GM19463 (cell line): Measurements from ENCODE around the gene PRKAA1.
"Not testable (repeated sequence)": the region's sequence is repeated elsewhere in the genome, so short reads cannot be mapped to it uniquely, and the experiment has no call there.

Experiments
- ATAC-seq: cut with Tn5 transposase; IDR thresholded peaks from one replicate; pipeline ENCODE4 v1.9.1; 2021; ENCODE audit warnings: mild to moderate bottlenecking, moderate library complexity; ENCODE audit not compliant: unreplicated experiment

The PRKAA1 gene

DNA sequence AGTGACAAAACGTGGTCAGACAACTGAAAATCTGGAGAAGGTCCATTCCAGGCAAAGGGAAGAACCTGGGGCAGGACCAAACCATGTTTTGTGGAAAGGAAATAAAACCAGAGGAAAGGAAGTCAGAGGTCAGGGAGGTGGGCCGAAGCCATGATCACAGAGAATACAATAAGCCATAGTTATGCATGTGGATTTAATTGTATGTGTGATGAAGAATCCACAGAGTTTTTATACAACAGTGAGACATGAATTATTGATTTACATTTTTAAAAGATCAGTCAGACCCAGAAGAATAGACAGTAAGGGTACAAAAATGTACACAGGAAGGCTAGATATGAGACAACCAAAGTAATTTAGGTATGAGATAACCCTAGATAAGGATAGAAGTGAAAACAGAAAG is 63.2 kb downstream of the PRKAA1 start:
- no peak for ATAC-seq

DNA sequence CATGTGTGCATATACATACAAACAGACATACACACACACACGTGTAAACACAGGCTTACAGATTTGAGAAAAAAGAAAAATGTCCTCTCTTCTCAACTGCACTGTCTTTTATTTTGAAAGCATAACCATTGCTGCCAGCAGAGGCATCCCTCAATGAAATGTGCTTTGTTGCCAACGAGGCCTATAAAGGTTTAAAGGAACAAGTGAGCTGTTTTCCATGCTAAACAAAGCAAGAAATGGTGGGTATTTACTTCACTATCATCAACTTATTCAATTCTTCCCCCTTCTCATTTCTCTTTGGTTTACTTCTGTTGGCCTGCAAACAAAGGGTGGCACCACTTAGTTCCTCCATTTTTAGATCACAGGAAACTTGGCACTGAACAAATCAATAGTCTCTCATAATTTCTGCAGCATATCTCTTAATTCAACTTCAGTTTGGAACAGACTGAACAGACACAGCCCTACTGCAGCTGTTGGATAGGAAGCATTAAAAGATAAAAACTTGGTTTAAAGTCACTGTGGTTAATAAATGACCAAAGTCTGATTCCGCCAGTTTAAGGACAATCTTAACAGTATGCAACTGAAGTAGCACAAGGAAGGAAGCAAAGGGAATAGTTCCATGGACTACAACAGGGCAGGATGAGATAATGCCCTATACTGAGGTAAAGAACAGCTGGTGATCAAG is 64.2 kb downstream of the PRKAA1 start:
- no peak for ATAC-seq

DNA sequence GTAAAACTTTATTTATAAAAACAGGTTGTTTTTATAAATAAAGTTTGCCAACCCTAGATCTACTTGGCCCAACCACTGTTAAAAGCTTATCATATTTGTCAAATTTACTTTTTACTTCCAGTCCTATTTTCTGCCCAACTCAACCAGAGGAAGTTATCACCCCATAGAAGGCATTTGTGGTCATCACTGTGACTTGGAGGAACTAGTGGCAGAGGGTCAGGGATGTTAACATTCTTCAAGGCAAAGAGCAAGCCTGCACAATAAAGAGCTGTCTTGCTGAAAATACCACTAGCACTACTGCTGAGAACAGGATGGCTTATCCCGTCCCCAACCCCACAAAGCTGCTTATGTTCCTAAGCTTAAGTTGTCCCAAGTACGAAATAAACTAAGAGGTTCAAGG is 64.7 kb downstream of the PRKAA1 start:
- ATAC-seq: no peak

DNA sequence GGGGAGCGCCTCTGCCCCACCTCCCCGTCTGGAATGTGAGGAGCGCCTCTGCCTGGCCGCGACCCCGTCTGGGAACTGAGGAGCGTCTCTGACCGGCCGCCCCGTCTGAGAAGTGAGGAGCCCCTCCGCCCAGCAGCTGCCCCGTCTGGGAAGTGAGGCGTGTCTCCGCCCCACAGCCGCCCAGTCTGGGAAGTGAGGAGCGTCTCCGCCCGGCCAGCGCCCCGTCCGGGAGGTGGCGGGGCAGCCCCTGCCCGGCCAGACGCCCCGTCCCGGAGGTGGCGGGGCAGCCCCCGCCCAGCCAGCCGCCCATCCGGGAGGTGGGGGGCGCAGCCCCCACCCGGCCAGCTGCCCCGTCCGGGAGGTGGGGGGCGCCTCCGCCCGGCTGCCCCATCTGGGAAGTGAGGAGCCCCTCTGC is 75.7 kb downstream of the PRKAA1 start:
- not testable (repeated sequence) for ATAC-seq

DNA sequence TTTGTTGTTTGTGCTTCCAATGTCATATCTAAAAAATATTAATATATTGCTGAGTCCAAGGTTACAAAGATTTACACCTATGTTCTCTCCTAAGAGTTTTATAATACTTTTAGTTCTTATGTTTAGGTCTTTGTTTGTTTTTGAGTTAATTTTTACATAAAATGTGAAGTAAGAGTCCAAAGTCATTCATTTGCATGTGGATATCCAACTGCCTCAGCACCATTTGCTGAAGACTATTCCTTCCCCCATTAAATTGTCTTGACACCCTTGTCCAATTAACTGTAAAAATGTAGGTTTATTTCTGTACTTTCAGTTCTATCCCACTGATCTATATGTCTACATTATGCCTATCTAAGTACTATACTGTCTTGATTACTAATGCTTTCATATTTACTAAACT is 78.1 kb downstream of the PRKAA1 start:
- ATAC-seq: no peak

DNA sequence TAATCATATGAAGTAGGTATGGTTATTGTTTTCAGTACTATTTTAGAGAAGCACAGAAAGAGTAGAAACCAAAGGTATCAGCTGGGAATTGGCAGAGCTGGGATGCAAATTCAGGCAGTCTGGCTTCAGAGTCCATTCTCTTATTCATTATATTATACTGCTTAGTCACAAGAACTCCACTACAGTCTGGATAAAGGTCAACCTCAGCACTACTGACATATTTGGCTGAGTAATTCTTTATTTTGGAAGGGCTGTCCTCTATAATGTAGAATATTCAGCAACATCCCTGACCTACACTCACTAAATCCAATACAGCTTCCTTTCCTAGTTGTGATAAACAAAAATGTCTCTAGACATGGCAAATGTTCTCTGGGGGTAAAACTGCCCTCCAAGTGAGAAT is 80.9 kb downstream of the PRKAA1 start:
- no peak for ATAC-seq

DNA sequence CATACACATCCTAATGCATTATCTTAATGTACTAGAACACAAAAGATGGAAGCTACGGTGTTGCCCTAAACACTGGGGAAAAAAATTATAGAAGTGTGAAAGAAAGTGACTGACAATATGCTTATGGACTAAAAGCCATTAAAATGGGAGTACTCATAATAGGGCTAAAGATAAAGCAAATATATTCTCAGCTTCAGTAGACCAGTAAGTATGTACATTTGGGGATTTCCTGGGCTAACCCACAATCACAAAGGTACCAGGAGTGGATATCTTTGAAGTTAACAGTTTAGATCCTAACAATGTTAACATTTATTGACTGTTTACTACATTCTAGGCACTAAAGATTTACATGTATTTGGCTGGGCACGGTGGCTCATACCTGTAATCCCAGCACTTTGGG is 81.6 kb downstream of the PRKAA1 start:
- no peak for ATAC-seq

DNA sequence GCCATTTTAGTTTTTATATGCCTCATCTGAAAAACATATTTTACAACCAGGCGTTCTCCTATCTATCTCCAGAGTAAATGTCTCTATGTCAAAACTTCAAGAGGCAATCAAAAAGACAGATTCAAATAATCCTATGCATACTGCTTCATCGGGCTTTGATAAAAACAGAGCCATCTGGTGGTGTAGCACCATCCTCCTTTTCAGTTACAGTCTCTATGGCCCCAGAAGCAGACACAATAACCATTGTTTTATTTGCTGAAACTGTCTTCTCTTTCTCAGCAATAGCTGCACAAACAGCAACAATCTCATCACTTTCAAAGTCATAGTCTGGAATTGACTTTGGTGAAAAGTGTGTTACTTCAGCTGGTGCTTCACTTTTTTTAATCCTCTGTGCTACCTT is 82.2 kb downstream of the PRKAA1 start:
- ATAC-seq: no peak

DNA sequence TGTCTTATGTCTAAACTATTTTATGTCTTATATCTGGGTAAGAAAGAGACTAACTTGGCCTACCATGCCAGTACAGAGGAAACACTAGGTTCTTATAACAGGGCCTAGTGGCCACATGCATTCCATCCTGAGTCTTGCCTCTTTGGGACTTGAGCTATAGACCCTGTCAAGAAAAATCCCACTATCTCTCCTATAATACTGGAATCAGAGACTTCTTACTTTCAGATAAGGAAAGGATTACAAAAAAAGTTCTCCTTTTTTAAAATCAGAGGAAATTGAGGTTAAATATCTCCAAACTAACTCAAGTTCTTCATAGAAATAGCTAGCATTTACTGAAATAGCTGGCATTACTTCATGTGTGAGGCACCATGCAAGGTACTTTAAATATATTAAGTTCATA is 84.2 kb downstream of the PRKAA1 start:
- no peak for ATAC-seq

DNA sequence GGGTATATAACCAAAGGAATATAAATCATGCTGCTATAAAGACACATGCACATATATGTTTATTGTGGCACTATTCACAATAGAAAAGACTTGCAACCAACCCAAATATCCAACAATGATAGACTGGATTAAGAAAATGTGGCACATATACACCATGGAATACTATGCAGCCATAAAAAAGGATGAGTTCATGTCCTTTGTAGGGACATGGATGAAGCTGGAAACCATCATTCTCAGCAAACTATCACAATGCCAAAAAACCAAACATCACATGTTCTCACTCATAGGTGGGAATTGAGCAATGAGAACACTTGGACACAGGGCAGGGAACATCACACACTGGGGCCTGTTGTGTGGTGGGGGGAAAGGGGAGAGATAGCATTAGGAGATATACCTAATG is 87.6 kb downstream of the PRKAA1 start:
- not testable (repeated sequence) for ATAC-seq
